NCI-H2227 (cell line): ENCODE results near the gene ATP5F1A.
"Not testable (repeated sequence)": the region's sequence is repeated elsewhere in the genome, so short reads cannot be mapped to it uniquely, and the experiment has no call there.

Experiments used
- DNase-seq: peaks from one replicate; lab custom pipeline; 2025; ENCODE audit not compliant: unreplicated experiment; lab: John Stamatoyannopoulos, UW

Gene ATP5F1A

GRCh38 chr18:46048641-46049040 is 49.5 kb downstream of the ATP5F1A start:
- no peak for DNase-seq

GRCh38 chr18:46047369-46047768 is 50.7 kb downstream of the ATP5F1A start:
- not testable (repeated sequence) for DNase-seq

- DNase-seq, result no peak
Measured at GRCh38 chr18:46046688-46047087, 51.4 kb downstream of the ATP5F1A start.

GRCh38 chr18:46046126-46046525 is 52.0 kb downstream of the ATP5F1A start:
- no peak for DNase-seq

- no peak for DNase-seq
Measured at GRCh38 chr18:46042571-46043123, 55.4 kb downstream of the ATP5F1A start.

GRCh38 chr18:46040747-46041104 is 57.4 kb downstream of the ATP5F1A start:
- DNase-seq, result no peak

- no peak for DNase-seq
Measured at GRCh38 chr18:46040033-46040746, 57.9 kb downstream of the ATP5F1A start.

- no peak for DNase-seq
Measured at GRCh38 chr18:46037512-46038305, 60.4 kb downstream of the ATP5F1A start.

GRCh38 chr18:46035696-46036680 is 62.1 kb downstream of the ATP5F1A start:
- DNase-seq, result no peak

- DNase-seq, result no peak
Measured at GRCh38 chr18:46034230-46034629, 63.9 kb downstream of the ATP5F1A start.

- no peak for DNase-seq
Measured at GRCh38 chr18:46031741-46032140, 66.4 kb downstream of the ATP5F1A start.
